GM18498 (cell line): ENCODE results near the gene MYO9B.

Experiments
- ATAC-seq: cut with Tn5 transposase; IDR thresholded peaks from one replicate; pipeline ENCODE4 v1.9.1; 2021; ENCODE audit warnings: mild to moderate bottlenecking, moderate library complexity; ENCODE audit not compliant: unreplicated experiment

The MYO9B gene

DNA sequence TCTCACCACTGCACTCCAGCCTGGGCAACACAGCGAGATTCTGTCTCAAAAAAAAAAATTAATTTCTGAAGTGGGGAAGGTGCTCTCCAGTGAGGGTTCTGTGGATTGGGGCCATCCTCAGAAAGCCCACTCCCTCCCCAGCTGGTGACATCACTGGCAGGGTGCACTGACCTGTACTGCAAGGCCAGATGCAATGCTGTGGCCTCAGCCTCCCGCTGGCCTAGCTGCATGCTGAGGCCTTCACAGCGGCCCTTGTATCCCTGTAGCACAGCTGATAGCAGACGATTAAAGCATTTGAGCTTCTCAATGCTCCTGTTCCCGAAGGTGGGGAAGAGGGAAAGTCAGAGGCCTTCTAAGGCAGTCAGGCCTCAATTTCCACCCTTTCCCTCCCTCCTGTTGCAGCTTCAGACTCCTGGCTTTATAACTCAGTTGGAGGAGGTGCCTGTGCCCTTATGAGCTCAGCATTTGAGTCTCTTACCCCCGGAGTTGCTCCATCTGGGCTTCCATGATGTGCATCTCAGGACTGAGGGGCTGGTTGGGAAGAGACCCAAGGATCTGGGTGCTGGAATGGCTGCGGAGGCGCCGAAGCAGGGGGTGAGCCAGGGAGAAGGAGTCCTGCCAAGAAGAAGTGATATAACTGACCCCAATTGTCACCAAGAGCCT lies 183.7 kb downstream of the MYO9B start:
- ATAC-seq: no peak

GRCh38 chr19:17259934-17260333 lies 184.4 kb downstream of the MYO9B start:
- no peak for ATAC-seq

GRCh38 chr19:17260842-17261325 lies 185.3 kb downstream of the MYO9B start:
- ATAC-seq: peak; percentile 75

- no peak for ATAC-seq
Observed at GRCh38 chr19:17262557-17262956, 187.0 kb downstream of the MYO9B start.
